Stimulated activated CD4-positive, alpha-beta T cell treated with anti-CD3 and anti-CD28 coated beads, Interleukin-12 subunit alpha, Interleukin-12 subunit beta, amount 100 ng/mL, for 48 hours (primary cell): ENCODE results near the gene MDFIC.

ENCODE experiments used
- DNase-seq, 3 donors: peaks; one replicate each; pipeline ENCODE4 v3.0.0-alpha.2; 2020; ENCODE audit warnings: low read depth in 2 of 3, low spot score in 1 of 3

MDFIC gene

DNA sequence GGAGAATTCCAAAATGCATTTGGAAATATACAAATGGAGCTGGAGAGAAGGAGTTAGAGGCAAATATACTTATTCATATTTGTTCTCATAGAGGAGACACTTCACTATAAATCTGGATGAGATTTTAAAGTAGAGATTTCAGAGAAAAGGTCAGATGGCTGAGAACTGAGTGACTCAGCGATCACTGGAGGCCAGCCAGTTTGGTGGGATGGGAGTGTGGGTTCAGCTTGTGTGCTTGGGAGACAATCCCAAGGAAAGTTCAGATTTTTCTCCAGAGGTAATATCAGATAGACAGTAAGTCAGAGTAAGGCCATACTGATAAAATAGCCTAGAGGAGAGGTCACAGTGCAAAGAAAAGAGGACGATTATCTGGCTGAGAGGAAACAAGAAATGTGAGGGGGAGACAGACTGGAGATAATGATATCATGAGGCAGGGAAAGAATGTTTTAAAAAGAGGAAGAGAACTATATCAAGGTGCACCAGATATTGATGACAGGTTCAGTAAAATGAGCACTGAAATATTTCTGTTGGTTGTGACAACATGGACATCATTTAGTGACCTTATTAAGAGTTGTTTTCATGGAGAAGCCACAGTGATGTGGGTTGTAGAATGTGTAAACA, 67.0 kb downstream of the MDFIC start:
- DNase-seq, result no peak

DNA sequence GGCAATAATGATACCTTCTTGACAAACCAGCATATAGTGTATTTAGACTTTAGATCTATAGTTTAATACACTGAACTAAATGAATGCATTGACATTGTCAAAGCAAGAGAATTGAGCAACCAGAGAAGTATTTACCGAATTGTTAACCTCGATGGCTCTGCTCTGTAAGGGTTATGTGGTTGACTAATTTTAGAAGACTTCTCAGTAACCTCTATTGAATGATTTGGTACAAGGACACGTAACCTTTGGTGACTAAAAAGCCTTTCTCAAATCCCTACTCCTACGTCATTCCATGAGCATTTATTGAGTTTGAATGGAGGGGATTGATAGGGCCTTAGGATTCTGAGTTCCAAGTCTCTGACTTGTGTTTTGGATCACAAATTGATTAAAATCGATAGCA, 67.6 kb downstream of the MDFIC start:
- DNase-seq, result no peak

DNA sequence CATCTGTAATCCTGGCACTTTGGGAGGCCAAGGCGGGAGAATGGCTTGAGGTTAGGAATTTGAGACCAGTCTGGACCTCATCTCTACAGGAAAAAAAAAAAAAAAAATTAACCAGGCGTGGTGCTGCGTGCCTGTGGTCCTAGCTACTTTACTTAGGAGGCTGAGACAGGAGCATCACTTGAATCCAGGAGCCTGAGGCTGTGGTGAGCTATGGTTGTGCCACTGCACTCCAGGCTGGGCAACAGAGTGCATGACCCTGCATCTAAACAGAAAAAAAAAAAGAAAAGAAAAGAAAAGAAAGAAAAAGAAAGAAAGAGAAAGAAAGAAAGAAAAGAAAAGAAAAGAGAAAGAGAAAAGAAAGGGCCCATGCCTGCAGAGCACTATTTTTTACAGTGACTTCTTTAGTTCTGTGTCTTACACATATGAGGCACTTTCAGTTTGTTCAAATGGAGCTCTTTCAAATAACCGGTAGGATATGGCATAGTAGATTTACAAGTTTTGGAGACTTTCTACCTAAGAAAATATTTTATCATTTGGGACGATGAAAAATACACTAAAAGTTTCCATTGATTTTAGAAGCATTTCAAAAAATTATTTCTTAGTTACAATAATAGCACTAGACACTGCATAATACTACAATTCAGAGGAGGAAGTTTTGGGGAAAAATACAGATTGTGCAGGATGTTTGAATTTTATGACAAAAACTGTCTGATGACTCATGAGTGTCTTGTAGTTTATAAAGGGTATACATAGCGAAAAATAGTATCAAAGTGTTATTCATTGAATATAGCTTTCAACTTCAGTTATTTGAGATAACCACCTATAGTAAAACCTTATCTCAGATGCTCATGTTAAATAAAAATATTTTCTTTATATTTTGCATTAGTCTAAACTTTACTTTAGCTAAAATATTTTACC, 75.9 kb downstream of the MDFIC start:
- DNase-seq, result no peak

DNA sequence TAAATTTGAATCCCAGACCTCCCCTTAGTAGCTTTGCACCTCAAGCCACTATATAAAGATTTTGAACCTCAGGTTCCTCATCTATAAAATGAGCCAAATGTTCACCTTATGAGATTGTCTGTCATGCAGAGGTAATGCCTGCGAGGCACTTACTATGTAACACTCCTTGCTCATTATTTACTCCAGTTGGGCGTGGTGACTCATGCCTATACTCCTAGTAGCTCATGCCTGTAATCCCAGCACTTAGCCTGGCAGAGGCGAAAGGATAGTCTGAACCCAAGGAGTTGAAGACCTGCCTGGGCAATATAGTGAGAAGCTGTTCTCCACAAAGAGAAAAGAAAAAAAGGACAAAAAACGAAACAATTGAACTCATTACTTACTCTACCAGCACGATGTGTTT, 82.2 kb downstream of the MDFIC start:
- DNase-seq, result no peak

DNA sequence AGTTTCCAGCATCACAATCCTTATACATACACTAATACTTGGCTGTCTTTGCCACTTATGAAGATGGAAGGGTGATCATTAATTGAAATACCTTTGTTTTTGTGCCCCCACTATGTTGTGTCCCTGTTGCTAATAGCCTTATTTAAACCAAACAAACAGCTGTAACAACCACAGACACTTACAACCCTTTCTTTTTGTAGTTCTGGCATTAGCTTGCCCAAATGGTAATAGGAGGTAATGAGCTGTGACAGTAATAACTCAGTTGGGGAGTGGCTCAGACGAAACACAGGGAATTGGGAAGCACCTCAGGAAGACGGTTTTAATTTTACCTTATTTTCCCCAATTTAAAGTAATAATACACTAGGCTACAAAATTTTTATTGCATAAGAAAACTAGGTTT, 83.4 kb downstream of the MDFIC start:
- no peak for DNase-seq

DNA sequence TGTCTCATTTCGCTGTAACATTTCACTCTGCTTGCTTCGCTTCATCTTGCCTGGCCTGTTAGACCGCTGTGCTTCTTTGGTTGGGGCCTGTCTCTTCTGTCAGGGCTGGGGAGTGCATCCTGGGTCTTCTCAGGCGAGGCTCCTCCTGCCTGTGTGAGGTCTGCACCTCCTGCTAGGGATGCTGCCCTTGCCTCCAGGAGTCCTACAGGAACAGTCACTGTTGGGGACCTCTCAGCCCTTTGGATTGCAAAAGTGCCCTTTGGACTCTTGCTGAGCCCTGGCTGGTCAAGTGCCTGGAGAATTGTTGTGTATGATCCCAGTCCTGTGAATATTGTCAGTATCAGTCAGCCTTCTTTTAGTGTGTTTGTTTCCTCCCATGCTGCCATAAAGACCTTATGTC, 84.1 kb downstream of the MDFIC start:
- DNase-seq, result no peak

DNA sequence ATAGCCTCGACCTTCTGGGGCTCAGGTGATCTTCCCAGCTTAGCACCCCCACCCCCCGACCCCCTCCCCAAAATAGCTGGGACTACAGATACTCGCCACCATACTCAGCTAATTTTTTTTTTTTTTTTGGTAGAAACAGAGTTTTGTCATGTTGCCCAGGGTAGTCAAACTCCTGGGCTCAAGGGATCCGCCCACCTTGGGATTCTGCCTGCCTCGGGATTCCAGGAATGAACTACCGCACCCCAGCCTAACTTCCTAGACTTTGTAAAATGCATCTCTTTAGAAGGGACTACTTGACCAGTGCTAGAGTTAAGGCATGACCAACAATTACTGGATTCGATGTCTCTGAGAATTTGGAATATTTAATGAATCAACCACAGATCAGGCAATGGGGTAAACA, 85.9 kb downstream of the MDFIC start:
- DNase-seq, result no peak

DNA sequence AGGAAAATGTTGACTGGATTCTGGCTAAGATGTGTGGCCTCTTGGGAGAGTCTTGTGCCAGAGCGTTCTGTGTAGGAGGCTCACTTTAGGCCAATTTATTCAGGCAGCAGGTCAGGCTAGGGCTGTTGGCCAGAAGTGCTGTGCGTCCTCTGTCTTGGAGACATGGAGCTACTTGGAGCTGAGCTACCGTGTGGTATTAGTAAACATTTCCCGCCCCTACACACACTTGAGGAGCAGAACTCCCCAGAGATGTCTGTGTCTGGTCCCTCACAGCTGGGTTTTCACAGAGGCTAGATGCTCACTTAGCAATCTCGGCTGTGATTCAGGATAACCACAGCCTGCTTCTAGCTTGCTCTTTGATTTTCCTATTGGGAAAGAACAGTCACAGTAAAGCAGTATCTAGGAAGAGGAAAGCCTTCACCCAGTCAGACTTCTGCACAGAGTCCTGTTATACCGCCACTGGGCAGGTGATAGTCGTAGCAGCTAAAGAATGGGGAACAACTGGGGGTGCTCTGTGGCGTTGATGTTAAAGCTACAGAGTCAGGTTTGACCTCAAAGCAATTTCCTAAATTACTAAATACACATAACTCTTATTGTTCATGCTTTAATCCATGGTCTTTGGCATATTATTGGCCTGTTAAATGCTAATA, 86.7 kb downstream of the MDFIC start:
- DNase-seq, result no peak

DNA sequence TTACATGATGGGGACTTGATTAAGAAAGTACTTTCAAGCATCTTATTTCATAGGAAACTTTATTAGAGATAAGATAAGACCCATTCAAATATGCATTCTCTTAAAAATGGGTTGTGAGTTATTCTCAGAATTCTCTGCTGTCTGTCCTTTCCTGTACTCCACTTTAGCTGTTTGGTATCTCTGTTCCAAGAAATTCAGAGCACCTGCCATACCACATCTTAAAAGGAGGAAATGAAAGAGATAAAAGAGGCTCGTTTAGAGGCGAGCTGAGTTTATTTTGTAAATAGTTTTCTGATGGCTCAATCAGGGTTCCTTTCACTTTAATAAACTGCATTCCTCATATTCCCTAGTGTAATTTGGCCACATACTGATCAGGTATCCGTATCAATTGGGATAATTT, 87.2 kb downstream of the MDFIC start:
- DNase-seq, result no peak

DNA sequence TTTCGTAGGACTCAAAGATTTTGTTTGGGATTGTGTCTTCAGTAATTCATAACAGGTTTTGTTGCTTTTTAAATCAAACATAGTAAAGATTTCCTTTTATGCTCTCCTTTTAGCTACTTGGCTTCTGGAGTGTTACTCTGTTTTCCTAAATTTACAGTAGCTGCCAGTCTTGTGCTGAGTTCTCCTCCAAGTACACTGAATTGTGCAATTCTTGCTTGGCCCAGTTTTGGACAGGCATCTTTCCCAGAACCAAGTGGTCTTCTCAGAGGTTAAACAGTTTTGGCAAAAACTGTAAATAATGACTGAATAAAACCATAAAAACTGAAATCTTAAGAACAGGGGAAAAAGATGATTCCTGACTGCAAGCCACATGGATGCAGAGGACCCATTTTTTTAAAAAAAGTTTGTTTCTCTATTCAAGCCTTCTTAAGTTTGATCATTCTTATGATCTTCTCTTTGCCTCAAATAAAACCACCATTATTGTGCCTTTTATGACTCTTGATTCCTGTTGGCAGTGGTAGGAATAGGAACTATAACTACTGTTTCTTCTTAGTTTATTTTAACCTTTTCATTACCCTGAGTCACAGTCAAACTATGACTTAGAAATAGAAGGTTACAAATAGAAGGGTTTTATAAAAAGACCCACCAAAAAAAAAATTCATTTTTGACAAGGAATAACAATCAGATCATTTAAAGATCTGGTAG, 88.0 kb downstream of the MDFIC start:
- no peak for DNase-seq

DNA sequence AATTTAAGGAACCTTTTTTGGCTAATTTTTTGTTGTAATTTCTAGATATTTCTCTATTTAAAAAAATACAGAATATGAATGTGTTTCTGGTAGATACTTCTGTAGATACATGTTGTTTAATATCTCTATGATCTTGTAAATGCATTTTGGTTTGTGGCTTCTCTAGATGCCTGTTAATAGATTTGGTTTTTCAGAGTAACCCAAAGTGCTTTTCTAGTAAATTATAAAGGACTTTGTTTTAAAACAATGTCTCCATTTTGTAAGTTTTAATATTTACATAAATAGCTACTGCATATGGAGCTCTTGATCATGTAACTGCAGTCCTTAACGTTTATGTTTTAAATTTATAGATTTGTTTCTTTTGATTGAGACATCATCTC, 88.5 kb downstream of the MDFIC start:
- DNase-seq, result no peak

DNA sequence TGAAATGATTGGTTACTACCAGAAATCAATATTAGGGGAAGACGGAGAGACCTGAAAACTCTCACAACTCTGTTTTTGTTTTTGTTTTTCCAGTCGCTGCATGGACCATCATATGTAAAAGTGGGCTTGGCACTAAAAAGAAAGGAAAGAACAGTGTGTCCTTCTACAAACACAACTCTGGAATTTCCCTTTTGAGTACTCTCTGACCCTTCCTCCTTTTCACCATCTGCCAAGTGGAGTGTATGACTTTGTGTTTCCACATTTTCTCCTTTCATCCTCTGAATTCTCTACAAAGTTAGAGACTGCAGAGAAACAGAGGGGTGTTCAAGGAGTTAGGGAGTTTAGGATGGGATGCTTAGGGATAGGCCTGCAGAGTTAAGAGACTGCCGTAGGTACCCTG, 92.0 kb downstream of the MDFIC start:
- no peak for DNase-seq

DNA sequence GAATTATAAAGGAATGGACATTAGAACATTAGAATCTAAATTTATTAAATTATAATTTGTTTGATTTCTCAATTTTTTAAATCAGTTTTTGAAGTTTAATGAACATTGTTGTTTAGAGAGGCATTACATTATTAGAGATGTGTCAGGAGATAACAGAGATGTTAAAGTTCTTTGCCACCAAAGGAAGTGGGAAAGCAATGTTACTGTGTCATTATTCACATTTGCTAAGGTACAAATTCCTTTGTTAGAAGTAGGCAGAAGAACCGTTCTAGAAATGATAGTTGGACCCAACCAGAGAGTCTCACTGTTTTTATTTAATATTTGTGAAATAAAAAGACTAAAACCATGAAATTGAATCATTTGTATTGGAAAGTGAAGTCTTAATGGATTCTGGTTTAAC, 92.9 kb downstream of the MDFIC start:
- DNase-seq, result no peak

DNA sequence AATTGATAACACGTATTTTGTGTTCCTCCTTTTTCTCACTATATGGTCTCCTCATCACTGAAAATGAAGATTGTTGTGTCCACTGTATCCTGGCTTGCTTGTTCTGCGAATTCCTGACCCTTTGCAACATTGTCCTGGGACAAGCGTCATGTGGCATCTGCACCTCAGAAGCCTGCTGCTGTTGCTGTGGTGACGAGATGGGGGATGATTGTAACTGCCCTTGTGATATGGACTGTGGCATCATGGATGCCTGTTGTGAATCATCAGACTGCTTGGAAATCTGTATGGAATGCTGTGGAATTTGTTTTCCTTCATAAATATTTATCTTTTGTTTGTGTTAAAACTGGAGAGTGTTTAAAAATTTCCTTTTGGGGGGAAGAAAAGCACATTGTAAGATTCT, 93.7 kb downstream of the MDFIC start:
- no peak for DNase-seq

DNA sequence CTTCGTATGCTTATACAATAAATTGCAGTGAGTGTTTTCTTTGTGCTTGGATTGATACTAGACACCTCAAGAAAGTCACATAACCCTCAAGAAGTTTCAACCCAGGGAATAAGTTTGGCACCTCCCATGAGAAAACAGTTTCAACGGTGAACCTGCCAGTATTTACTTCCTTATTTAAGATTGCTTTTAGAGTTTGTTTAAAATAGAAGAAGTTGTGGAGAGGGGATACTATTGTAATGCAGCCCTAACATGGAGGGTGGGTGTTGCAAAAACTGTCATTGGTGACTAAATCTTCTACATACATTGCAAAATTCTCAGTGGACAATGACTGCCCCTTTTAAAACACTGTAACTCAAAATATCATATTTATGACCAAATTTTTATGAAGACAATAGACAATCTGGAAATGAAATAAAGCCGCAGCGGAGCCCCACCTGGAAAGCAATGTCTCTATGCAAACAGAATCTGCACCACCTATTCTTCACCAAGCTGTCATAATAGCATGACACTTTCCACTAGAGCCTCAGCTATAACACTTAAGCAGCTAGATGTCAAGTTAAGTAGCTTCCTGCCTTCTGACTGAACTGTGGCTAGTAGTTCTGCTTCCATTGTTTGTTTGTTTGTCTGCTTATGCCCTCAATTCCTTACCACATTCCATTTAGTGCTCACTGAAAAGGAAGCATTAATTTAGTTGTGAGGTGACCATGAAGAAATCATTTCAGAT, 98.2 kb downstream of the MDFIC start:
- DNase-seq, result no peak

DNA sequence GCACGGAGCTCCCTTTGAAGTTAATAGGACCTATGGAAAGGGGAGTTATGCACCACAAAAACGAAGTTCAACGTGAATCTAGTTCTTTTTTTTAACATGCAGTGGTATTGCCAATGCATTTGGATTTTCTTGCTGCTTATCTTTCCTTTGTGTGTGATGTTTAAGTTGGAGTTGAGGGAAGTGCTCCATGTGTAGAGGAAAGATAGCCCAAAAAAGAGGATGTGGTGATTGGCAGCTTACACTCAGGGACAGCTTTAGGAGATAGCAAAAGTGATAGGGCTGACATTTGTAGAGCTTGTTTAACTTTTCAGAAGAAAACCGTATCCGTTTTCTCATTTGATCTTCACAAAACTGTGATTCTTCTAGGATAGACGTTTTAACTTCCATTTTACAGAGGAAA, 101.3 kb downstream of the MDFIC start:
- no peak for DNase-seq

DNA sequence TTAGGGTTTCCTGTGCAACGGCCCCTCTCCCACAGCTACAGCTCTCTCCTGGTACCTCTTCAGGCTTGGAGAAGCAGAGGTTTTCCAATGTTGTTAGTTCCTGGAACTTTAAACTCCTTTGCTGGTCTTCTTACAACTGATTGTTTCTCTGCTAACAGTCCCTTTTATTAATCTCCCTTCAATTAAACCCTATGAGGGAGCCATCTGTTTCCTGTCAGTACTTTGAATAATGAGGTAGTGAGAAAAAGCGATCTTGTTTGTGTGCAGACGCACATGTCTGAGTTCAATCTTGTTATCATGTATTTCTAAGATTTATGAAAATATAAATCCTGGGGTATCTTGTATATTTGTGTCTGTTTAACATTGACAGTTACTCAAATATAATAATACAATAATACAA, 102.4 kb downstream of the MDFIC start:
- DNase-seq, result no peak

DNA sequence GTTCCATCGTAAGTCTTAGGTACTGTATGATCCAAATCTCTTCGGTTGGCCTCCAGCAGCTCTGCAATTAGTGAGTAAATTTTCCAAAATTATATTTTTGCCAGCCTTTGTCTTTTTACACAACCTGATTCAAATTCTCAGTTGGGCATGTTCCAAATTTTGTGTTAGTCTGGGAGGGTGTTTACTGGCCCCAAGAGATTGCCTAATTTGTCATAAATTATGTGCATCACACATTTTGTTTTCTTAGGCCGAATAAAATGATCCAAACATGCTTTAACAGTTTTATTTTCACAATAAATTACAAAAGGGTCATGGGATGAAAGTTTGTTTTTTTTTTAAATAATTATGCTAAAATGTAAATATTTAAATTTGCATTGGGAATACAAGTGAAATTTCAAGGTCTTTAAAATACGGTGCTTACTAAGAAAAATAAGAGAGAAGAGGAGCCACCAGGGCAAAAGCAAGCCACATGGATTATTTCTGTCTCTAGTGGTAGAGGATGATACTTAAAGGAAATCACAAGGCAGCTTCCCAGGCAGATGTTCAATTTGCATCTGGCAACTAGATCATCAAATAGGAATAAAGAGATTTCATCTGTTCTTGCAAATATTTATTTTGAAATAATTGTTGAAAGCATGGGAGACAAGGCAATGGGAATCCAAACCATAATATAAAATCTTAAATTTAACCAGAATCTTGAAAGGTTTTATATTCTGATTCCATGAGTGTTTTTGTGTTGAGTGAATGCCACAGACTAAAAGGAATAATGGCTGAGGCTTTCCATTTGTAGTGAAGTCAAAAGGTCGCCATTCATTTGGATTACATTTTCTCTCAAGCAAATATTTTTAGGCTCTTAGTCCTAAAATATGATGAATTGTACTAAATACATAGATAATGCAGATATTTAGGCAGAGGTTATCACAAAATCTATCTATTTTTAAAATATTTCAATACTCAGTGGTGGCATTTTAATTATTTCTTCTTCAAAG, 111.1 kb downstream of the MDFIC start:
- no peak for DNase-seq

DNA sequence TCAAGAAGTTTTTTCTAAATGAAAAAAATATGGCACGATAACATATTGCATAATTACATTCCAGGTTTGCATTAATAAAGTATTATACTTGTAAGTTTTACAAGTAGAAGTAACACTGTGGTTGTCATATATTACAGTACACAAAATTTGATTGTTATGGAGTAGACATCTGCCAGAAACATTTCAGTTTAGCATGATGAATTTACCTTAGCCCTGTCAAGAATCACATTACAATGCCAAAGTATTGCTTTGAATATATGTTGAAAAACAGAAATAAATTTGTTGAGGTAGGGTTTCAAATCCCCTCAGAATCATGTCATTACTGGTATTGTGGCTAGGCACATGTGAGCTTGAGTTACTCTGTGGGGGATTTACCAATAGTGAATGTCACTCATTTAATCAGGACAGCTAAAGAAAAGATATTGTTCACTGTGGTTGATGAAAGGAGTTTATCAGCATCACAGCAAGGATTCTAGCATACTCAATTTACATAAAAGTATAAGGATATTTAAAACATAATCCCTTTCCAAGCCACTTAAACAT, 112.1 kb downstream of the MDFIC start:
- DNase-seq, result no peak

DNA sequence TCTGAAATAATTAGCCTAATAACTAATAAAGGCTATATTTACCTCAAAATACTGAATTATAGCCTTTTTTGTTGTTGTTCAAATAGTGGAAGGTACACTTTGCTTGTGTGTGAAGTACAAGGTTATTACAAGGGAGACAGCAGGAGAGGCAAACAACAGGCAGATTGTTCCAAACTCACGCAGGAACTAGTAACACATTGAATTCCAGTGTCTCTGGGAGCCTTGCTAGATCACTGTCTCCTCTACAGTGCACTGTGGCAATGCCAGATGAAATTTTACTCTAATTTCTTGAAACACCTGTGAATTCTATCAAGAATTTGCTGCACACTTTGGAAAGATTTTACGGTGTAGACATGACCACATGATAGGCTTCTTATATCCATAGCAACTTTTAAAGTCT, 112.6 kb downstream of the MDFIC start:
- DNase-seq, result no peak
